Adrenal gland (tissue), 5 donors: ENCODE results near the gene ST6GALNAC3.
"Not testable (repeated sequence)": the region's sequence is repeated elsewhere in the genome, so short reads cannot be mapped to it uniquely, and the experiment has no call there.

Experiments used
- POLR2A ChIP-seq, 2 donors: fragments of 450-650 bp; IDR thresholded peaks; one replicate each; pipeline ENCODE4 v1.6.1; 2017; ENCODE audit warnings: antibody characterized with exemption in 2 of 2, mild to moderate bottlenecking in 2 of 2, moderate library complexity in 1 of 2
- TF ChIP-seq, protein P1 (sequence below), 6 experiments: fragments of 450-650 bp in 4 of 6; fragments of 200-600 bp in 2 of 6; sonication (generic) in 1 of 6; IDR thresholded peaks; 1 replicate in 5 of 6; 2 replicates in 1 of 6; pipeline versions ENCODE4 v1.5.1 to v1.8.0; 2016 to 2021; ENCODE audit warnings: antibody characterized with exemption in 6 of 6, mild to moderate bottlenecking in 2 of 6, moderate library complexity in 1 of 6
- donor health status: DM: no; HTN: no; CAD: no.

DNA sequence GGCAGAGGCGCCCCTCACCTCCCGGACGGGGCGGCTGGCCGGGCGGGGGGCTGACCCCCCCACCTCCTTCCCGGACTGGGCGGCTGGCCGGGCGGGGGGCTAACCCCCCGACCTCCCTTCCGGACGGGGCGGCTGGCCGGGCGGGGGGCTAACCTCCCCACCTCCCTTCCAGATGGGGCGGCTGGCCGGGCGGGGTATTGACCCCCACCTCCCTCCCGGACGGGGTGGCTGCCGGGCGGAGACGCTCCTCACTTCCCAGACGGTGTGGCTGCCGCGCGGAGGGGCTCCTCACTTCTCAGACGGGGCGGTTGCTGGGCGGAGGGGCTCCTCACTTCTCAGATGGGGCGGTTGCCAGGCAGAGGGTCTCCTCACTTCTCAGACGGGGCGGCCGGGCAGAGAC, 37.8 kb downstream of the ST6GALNAC3 start:
- TF ChIP-seq, protein P1, sequence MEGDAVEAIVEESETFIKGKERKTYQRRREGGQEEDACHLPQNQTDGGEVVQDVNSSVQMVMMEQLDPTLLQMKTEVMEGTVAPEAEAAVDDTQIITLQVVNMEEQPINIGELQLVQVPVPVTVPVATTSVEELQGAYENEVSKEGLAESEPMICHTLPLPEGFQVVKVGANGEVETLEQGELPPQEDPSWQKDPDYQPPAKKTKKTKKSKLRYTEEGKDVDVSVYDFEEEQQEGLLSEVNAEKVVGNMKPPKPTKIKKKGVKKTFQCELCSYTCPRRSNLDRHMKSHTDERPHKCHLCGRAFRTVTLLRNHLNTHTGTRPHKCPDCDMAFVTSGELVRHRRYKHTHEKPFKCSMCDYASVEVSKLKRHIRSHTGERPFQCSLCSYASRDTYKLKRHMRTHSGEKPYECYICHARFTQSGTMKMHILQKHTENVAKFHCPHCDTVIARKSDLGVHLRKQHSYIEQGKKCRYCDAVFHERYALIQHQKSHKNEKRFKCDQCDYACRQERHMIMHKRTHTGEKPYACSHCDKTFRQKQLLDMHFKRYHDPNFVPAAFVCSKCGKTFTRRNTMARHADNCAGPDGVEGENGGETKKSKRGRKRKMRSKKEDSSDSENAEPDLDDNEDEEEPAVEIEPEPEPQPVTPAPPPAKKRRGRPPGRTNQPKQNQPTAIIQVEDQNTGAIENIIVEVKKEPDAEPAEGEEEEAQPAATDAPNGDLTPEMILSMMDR (IDR thresholded peaks at IDR 0.05): not testable (repeated sequence)
- not testable (repeated sequence) for TF ChIP-seq POLR2A (IDR thresholded peaks at IDR 0.05)
